Activated CD4-positive, alpha-beta T cell treated with anti-CD3 and anti-CD28 coated beads, Interleukin-2, amount 50 U/mL, for 16 hours (primary cell): ENCODE measurements around the gene CEP126.
A peak's percentile ranks its signal among the peaks of the same experiment; 100 is the strongest.

Experiments used
- DNase-seq: peaks from one replicate; pipeline ENCODE4 v3.0.0-alpha.2; 2020

The CEP126 gene, protein sequence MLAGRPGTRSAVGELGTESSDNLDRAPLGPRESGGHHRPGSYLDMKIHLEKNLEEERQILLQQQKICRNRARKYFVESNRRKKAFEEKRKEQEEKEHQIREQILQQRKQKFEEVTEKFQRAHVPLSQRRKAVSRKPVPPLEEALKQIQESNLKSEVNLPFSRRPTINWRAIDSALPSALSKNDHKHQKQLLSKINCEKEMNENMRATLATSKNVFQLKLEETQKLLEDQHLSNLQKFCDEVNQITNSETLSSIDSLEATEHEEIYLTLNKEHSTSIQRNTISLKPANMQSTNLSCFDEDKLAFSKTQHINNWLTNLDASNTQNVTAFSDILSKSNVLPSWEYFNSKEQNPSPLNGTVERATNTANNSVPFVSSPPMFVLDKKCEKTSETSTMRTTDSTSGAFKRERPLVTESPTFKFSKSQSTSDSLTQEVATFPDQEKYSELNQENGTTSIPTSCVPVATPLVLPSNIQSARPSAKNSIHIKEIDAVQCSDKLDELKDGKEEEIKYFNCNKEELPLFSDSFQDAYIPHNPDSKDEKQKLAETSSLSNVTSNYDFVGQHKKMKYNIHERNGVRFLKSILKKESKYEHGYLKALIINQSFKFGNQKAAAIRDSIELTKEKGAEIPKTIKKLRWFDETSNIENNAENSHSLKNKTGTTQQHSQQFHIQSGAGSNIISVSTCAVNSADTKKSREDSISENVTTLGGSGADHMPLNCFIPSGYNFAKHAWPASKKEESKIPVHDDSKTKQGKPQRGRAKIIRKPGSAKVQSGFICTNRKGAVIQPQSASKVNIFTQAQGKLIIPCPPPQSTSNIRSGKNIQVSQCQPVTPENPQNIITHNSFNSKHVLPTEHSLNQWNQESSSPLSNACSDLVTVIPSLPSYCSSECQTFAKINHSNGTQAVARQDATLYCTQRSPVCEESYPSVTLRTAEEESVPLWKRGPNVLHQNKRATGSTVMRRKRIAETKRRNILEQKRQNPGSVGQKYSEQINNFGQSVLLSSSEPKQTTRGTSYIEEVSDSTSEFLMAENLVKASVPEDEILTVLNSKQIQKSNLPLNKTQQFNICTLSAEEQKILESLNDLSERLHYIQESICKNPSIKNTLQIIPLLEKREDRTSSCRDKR

DNA sequence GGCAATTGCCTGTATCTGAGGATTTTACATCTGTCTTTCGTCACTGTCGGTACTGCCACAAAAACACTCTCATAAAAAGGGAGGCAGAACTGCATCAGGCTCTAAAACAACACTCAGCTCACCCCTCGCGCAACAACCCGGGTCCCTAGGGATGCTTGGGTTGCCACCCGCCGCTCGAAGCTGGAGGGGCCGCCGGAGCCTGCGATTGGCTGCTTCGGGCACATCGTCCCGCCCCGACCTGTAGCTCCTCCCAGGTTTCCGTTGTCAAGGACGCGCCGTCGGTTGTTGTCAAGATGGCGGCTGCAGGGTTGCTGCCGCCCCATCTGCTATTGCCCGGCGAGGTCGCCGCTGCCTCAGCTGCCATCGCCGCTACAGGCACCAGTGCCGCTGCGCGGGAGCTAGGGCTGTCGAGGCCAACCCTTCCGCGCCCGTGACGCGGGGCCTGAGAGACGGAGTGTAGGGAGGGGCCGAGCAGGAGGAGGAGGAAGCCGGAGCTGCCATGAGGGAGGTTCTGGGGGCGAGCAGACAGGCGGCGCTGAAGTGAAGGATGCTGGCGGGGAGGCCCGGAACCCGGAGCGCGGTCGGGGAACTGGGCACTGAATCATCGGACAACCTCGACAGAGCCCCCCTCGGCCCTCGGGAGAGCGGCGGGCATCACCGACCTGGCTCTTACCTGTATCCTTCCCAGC lies at the start of gene CEP126:
Gene CEP126 (plus strand): TSS at position 273 of the 689 bp plus-strand sequence. CDS start 275 bp downstream, at position 548.
- DNase-seq, result peak; percentile 94

DNA sequence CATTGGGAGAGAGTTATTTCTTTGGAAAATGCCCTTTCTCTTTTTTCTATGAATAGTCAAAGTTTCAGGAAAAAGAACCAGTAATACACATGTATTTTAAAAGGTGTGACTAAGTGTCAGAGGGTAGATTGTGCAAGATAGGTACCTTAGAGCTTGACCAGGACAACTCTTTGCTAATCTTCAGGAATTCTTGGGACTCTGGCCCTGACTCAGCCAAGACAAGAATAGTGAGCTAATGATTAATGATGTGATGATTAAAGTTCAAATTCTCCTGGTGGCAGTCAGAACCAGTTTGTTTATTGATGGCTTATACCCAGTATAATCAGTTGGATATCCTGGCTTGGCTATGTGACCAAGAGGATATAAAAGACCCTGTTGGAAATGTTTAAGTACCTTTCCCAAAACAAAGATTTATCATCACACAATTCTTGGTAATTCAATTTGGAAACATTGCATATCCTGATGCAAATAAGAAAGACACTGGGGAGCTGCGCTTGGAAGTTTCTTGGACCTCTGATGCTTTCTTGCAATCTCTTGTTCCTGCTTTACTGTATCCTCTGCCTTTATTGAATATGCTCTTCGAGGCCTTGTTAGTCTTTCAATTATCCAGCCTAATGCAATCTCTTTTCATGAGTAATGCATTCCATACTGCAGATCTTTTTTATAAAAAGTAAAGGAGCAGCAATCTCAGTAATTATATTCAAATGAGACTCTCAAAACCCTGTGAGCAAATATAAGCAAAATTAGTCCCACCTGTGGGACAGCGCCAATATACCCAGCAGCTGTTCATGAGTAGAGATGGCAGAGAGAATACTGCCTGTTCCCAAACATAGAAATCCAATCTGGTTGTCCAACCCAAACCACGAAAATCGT lies 48.0 kb upstream of the CEP126 start:
- no peak for DNase-seq

DNA sequence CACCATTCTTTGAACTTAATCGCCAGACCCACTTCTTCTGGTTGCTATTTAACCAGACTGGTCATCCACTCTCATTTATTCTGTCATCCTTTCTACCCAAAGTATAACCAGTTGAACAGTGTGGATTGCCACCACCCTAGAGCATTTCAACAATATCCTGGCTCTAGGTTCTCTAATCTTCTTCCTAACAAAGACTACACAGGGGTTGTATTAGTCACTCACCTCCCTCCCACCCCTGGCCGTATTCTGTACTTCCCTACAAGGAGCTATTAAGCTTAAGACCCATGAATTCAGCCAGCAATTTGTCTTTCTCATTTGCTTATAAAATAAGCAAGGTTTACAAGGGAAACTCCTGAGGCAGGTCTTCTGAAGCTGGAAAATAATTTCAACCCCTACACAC lies 46.9 kb upstream of the CEP126 start:
- DNase-seq, result no peak

DNA sequence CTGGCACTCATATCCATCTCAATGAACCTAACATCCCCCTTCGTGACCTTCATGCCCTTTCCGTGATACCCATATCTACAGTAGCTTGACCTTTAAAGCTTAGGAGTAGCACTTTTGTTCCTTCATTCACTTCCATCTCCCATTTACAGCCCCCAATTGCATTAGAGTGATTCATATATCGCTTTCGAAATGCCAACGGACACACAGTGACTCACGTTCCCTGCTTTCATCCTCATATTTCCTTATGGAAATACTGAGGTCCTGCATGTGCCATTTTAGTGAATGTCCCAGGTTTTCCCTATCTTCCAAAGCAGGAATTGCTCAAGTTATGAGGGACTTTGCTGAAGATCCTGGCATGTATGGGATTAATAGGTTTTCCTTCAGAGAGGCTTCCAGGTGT lies 44.3 kb upstream of the CEP126 start:
- DNase-seq, result no peak

DNA sequence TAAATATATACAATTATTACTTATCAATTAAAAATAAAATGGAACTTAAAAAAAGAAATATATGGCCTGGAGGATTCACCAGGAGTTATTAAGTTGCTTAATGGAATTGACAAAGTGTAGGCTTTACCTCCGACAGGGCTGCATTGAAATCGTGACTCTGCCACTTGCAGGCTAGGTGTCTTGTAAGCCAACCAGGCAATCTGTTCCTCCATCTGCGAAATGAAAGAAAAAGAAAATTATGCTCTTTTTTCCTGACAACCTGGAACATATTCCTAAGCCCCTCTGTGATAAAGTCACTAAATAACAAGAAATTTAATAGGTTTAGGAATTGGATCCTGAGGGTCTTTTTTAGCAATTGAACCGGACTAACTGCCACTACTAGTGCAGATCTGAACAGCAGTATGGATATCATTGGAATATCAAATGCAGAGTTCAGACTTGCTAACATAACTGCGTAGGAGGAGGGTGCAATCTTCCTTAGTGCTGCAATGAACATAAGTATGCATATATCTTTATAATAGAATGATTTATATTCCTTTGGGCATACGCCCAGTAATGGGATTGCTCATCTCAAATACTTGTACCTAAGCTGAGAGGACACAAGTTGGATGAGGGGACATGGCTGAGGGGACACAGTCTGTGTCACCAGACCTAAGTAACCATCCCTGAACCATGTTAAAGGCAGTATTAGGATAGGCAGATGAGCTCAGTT lies 42.5 kb upstream of the CEP126 start:
- DNase-seq, result no peak

DNA sequence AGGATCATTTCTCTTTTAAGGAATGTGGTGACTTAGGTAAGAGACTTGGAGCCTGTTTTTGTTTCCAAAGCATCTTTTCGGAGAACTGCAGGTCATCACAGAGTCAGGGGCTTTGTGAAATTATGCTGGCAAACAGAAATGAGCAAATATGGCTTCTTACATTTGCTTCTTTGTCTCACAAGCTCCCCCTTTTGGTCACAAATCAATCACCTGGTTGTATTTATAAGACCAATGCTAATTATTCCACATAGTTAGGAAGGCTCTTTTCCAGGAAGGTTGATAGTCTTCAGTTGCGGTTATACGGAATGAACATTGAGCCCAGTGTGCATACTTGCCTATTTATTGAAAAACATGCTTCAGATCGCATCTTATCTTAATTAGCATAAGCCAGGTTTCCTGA lies 34.6 kb upstream of the CEP126 start:
- peak; percentile 25 for DNase-seq

DNA sequence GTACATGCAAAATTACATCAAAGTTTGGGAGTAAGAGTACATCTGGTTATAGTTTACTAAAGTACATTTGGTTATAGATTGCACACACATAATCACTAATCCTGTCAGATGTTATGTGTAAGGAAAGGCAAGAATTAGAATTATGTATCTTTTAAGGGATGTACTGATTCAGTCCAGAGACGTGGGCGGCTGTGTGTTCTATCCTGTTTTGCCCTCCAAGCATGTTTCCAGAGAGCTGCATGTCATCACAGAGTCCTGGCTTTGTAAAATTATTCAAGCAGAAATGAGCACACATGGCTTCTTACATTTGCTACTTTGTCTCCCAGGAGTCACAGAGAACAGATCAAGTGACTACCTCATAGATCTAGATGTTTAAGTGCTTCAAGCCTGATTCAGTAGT lies 33.2 kb upstream of the CEP126 start:
- DNase-seq, result no peak

DNA sequence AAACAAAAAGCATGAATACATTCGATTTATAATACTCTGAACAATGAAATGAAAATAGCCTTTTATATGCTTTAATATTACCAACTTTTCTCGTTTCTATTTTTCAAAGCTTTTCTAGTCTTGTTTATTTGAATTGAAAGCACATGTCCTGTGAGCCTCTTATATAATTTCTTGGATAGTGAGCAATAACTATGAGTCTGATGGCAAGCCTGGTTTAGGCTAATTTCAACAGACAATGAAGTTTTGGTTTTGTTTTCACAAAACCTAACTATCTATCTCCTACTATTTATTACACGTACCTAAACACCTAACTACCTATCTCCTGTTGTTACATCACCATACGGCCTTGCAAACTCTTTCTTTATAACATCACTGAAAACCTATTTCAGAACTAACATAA lies 29.2 kb upstream of the CEP126 start:
- DNase-seq, result no peak

DNA sequence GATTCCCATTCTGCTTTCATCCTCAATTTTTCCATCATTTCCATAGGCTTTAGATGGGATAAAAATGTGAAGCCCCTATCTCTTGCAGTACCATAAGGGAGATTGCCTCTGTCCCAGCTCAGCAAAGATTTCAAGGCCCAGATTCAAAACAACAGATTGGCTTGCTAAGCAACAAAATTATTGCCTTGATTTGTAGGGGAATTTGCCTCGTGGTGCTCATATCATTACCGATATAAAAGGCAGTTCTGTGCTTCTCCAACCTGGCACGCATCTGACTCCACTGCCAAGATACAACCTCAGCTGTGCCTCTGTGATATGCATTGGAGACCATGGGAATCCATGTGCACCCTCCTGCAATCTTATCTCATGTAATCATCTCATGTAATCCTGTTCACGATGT lies 25.0 kb upstream of the CEP126 start:
- DNase-seq, result no peak

DNA sequence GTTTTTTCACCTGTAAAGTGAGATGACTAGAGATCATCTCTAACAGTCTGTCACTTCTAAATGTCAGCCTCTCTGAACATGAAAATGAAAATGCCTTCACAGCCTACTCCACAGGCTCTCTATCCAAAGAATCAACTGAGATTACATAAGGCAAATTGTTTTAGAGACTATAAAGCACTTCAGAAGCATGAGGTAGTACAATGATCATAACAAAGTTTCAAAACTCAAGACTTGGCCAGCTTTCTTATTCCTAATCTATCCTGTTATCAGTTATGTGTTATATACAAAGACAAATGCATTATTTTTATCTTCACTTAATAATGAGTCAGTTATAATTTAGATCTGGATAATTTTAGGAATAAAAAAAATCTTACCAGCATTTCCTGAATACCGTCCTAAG lies 20.3 kb upstream of the CEP126 start:
- no peak for DNase-seq

DNA sequence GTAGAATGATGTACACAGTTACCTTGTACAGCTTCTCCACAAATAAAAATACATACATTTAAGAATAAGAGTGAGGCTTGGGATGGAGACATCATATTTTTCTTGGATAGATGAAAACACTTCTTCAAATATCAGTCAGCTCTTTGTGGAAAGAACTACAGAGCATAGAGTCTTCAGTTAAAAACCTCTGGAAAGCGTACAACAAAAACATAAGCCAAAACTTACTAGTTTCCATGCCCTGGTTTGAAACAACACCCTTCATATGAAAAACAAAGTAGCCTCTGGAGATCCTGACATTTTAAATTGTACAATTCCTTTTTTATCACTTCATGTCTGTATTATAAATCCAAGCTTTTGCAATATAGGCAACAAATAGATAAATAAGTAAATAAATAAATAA lies 7.0 kb upstream of the CEP126 start:
- DNase-seq, result no peak

DNA sequence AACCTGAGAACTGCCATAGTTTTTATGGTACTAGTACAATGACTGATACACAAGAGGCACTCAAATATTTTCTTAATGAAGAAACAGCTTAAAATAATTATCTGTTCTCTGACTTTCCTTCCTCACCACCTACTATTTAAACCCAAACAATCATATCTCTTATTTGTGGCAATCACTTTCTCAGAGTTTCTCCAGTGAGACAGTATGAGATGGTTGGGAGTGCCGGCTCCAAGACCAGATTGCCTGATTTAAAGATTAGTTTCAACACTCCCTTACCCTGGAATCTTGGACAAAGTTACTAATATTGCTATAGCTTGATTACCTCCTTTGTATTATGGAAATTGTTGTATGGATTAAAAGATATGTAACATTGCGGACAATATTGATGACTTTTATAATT lies 5.7 kb upstream of the CEP126 start:
- DNase-seq, result no peak

DNA sequence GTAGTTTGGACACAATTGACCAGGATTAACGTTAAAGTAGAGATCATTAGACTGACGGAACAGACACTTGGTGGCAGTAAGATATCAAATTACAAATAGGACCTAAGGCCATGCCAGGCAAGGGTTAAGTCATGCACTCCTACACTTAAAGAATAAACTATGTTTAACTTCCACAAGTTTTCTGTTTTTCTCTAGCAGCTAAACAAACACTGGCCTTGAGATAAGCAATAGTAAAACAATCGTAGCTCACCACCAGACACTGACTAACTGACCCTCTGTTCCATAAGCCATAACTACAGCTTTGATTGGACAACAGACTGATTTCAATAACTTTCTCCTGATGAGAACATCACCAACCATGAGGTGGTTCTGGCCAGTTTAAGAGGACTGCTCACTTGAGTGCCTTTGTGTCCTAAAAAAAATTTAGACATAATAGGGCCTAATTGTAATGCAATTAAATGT lies 2.0 kb upstream of the CEP126 start:
- no peak for DNase-seq

DNA sequence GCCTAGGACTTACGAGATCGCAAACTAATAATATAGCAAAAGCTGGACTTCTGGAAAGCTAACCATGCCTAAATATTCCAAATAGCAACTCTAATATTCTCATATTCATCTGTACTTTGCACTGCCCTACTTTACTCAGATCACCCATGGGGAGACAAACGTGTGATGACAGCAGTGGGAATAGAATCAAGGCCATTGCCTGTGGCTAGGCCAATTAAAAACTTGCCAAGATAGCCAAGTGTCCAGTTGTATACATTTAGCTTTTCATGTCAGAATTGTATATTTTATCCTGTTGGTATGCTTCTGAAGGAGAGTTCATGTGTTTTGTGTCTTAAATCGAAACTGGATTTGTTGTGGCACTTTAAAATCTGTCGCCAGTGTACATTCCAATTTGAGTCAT lies 1.2 kb upstream of the CEP126 start:
- no peak for DNase-seq

DNA sequence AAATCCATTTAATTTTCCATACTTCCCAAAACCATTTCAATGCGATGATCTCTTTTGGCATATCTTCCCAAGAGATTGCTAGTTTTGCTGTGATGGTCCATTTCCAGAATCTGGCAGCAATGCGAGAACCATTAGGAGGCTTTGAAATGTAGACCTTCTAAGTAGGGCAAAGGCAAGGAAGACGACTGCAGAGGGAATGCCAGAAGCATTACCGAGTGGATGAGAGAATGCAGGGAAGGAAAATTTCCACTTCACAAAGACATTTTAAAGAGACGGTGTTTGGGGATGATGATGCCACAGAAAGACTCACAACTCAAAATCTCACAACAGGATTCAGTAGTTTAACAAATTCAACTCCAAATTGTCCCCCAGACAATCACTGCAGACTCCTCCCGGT lies 471 bp upstream of the CEP126 start:
- DNase-seq, result no peak

DNA sequence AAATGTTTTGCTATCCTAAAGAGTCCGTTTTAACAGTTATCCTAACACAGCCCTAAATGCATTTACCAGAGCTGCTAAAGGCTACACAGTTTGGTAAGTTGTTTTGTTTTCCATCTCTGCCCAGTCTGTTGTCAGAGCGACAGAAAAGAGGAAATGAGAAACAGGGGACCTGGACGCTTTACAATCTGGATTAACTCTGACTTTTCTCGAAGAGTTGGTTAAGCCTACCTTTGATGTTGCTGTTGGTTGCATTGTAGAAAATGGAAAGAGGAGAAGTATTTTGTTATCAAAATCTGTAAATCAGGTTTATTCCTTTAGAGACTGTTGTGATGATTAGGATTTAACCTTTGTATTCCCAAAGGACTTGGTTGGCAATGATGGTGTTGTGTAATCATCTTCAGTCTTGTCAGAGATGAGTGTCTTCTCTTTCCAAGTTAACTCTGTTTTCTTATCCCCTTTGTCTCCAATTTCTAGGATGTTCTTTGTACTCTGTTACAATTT lies 1.0 kb downstream of the CEP126 start:
- no peak for DNase-seq

DNA sequence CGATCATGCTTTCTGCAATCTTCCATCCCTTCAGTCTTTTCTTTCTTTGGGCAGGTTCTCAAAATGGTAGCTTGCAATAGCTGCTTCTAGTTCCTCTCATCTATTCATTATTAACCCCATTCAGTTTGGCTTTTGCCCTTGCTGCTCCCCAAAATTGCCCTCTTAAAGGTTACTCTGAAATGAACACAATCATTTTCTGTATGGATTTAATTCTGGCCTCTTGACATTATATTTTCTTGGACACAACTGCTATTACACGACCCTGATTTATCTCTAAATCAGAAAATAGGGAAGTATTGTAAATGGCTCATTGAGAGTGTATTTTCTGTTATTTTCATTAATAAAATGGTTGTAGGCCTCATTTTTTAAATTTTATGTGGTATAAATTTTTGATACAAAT lies 1.6 kb downstream of the CEP126 start, which contains the start of gene ANGPTL5:
Gene ANGPTL5 (minus strand): TSS at position 101 of the 400 bp plus-strand sequence. CDS start 8,613 bp downstream, outside the sequence.
- no peak for DNase-seq

DNA sequence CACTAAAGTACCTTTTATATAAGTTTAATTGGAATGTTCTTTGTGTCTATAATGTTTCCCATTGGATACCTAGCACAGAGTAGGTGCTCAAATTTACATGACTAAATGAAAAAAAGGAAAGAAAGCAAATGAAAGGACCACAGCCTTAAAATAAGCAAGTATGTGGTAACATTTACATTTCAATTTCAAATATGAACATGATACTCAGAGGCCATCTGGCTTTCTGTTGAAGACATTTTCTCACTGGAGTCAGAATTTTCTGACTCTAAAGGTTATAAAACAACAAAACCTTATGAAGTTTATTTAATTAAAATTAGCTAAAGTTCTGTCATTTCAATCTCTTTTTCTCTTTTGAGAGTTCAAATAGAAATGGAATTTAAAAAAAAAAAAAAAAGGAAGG lies 2.4 kb downstream of the CEP126 start:
- DNase-seq, result no peak

DNA sequence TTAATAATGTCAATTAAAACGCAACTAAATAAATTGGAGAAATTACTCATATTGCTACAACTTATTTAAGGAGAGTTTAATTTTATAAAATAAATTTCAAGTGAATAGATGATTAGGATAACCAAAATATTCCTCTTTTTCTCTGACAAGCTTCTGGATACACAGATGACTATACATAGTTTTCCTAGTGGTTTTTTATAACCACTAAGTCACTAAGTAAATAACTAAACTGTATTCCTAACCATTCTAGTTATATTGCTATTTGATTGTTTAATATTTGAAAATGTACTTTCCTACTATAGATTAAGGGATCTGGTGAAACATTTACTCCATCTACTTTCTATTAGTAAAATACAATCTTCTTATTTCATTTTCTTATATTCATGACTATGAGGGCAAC lies 6.2 kb downstream of the CEP126 start:
- no peak for DNase-seq

DNA sequence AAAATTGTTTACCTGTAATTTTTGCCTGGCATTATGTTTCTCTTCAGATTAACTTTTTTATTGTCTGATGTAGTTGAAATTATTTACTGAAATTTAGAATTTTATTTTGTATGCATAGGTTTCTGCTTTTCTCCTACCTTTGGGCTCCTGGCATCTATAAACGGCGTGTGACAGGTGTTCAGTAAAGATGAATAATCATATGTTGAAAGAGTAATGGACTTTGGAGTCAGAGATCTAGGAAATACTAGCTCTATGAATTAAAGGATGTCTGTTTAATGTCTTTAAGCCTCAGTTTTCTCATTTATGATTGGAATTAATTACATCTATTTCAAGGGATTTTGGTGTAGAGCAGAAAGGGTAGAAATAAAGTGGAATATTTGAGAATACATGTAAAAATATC lies 8.7 kb downstream of the CEP126 start:
- no peak for DNase-seq
